ENCODE results near the gene RPL36.

DNA sequence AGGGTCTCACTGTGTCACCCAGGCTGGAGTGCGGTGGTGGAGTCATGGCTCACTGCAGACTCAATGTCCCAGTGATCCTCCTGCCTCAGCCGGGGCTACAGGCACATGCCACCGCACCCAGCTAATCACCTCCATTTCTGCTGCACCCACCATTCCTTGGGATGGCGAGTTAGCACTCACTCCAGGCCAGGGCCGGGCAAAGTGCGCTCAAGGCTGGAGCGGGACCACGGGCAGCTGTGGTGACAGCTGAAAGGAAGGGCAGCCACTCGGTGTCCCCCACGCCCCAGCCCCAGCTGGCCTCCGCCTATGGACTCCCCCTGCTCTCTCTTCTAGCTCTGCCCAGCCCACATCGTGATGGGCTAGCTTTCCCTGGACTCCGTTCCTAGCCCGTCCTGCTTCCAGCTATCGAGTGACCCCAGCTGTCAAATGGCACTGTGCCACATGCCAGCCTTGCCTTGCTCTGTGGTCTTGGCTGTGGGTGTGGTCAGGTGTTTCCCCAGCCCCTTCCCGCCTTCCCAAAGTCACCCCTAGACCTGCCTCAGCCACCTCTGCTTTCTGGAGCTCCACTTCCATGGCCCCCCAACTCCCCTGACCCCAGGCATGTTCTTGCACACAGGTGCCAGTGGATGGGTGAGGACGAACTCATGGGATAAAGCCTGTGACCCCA, 13.9 kb upstream of the RPL36 start:
- TF ChIP-seq RARB (CRISPR knock-in tag; IDR thresholded peaks at IDR 0.05) (no peak), GLIS3 (CRISPR knock-in tag; IDR thresholded peaks at IDR 0.05) (no peak), ESRRG (CRISPR knock-in tag; IDR thresholded peaks at IDR 0.05) (no peak), ARNTL (CRISPR knock-in tag; IDR thresholded peaks at IDR 0.05; ENCODE audit: borderline replicate concordance, low read depth) (no peak), ZFP30 (CRISPR knock-in tag; IDR thresholded peaks at IDR 0.05) (no peak), CSDC2 (CRISPR knock-in tag; IDR thresholded peaks at IDR 0.05) (no peak), PPARA (CRISPR knock-in tag; IDR thresholded peaks at IDR 0.05; ENCODE audit: borderline replicate concordance) (no peak), TOX (CRISPR knock-in tag; IDR thresholded peaks at IDR 0.05; ENCODE audit: borderline replicate concordance) (no peak)
- TF ChIP-seq, protein P1, sequence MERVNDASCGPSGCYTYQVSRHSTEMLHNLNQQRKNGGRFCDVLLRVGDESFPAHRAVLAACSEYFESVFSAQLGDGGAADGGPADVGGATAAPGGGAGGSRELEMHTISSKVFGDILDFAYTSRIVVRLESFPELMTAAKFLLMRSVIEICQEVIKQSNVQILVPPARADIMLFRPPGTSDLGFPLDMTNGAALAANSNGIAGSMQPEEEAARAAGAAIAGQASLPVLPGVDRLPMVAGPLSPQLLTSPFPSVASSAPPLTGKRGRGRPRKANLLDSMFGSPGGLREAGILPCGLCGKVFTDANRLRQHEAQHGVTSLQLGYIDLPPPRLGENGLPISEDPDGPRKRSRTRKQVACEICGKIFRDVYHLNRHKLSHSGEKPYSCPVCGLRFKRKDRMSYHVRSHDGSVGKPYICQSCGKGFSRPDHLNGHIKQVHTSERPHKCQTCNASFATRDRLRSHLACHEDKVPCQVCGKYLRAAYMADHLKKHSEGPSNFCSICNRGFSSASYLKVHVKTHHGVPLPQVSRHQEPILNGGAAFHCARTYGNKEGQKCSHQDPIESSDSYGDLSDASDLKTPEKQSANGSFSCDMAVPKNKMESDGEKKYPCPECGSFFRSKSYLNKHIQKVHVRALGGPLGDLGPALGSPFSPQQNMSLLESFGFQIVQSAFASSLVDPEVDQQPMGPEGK (CRISPR knock-in tag; IDR thresholded peaks at IDR 0.05; ENCODE audit: borderline replicate concordance), result no peak

Measured in SK-N-SH treated with all-trans-retinoic acid at 6 μM for 48 hours (cell line).